Measurements from ENCODE around the gene ZNF727.
"Not testable (repeated sequence)": the region's sequence is repeated elsewhere in the genome, so short reads cannot be mapped to it uniquely, and the experiment has no call there.

ZNF727 gene

GRCh38 chr7:64078699-64078994 is 33.4 kb downstream of the ZNF727 start:
- DNase-seq (ENCODE audit: low spot score) = no peak
- no peak for TF ChIP-seq CTCF (IDR thresholded peaks at IDR 0.05; ENCODE audit: extremely low read depth, insufficient read depth, missing control alignments)
- in situ Hi-C loops (cut with MboI; ENCODE audit: low pct_unique_long_range_greater_than_20kb, low sequenced_read_pairs, unreplicated experiment) = no loop called here

- in situ Hi-C loops (cut with MboI; ENCODE audit: low pct_unique_long_range_greater_than_20kb, low sequenced_read_pairs, unreplicated experiment) = no loop called here
- DNase-seq (ENCODE audit: low spot score) = no peak
Measured at GRCh38 chr7:64087501-64087900, 42.3 kb downstream of the ZNF727 start.

GRCh38 chr7:64088863-64089262 is 43.6 kb downstream of the ZNF727 start:
- in situ Hi-C loops (cut with MboI; ENCODE audit: low pct_unique_long_range_greater_than_20kb, low sequenced_read_pairs, unreplicated experiment); DNase-seq (ENCODE audit: low spot score): not testable (repeated sequence)

More at GRCh38 chr7:64087501-64087900, 42.3 kb downstream of the ZNF727 start:
- no peak for TF ChIP-seq CTCF (IDR thresholded peaks at IDR 0.05; ENCODE audit: extremely low read depth, insufficient read depth, missing control alignments)
